ENCODE results near the gene ALK.

Gene ALK

GRCh38 chr2:29643196-29643595 is 278.2 kb downstream of the ALK start:
- DNase-seq = no peak

GRCh38 chr2:29640360-29640759 is 281.0 kb downstream of the ALK start:
- no peak for DNase-seq

- DNase-seq = no peak
Observed at GRCh38 chr2:29638641-29639040, 282.7 kb downstream of the ALK start.

- DNase-seq = no peak
Observed at GRCh38 chr2:29634916-29635315, 286.5 kb downstream of the ALK start.

GRCh38 chr2:29632018-29632417 is 289.4 kb downstream of the ALK start:
- no peak for DNase-seq

- DNase-seq = no peak
Observed at GRCh38 chr2:29629495-29629894, 291.9 kb downstream of the ALK start.

- no peak for DNase-seq
Observed at GRCh38 chr2:29628862-29629261, 292.5 kb downstream of the ALK start.

GRCh38 chr2:29628108-29628745 is 293.2 kb downstream of the ALK start:
- DNase-seq = no peak

- DNase-seq = no peak
Observed at GRCh38 chr2:29627279-29627711, 294.1 kb downstream of the ALK start.

- DNase-seq = no peak
Observed at GRCh38 chr2:29620890-29621289, 300.5 kb downstream of the ALK start.

- DNase-seq = no peak
Observed at GRCh38 chr2:29619689-29620088, 301.7 kb downstream of the ALK start.

GRCh38 chr2:29618024-29618423 is 303.4 kb downstream of the ALK start:
- no peak for DNase-seq

- no peak for DNase-seq
Observed at GRCh38 chr2:29617351-29617750, 304.0 kb downstream of the ALK start.

GRCh38 chr2:29616569-29616968 is 304.8 kb downstream of the ALK start:
- no peak for DNase-seq

- DNase-seq = no peak
Observed at GRCh38 chr2:29615841-29616240, 305.5 kb downstream of the ALK start.

- DNase-seq = no peak
Observed at GRCh38 chr2:29615183-29615582, 306.2 kb downstream of the ALK start.

- DNase-seq = no peak
Observed at GRCh38 chr2:29614295-29614830, 307.0 kb downstream of the ALK start.

- DNase-seq = no peak
Observed at GRCh38 chr2:29613792-29614266, 307.6 kb downstream of the ALK start.

GRCh38 chr2:29613067-29613466 is 308.3 kb downstream of the ALK start:
- no peak for DNase-seq

- no peak for DNase-seq
Observed at GRCh38 chr2:29612568-29612967, 308.8 kb downstream of the ALK start.

- DNase-seq = no peak
Observed at GRCh38 chr2:29611850-29612249, 309.5 kb downstream of the ALK start.

GRCh38 chr2:29611261-29611660 is 310.1 kb downstream of the ALK start:
- no peak for DNase-seq

GRCh38 chr2:29610569-29610968 is 310.8 kb downstream of the ALK start:
- no peak for DNase-seq

- DNase-seq = no peak
Observed at GRCh38 chr2:29607038-29607420, 314.4 kb downstream of the ALK start.
